Measurements from ENCODE around the gene SYT11. TPM values are rescaled to one million over a fixed set of nuclear protein-coding genes. Genes with fewer than 3 reads are reported as not detected.

SYT11 gene
- total and polyA plus RNA-seq, 2 of the 8 experiments (the other 6 are each of a cell fraction or from before 2014, with no cell fraction given), result 7.2 to 9.6 TPM

DNA sequence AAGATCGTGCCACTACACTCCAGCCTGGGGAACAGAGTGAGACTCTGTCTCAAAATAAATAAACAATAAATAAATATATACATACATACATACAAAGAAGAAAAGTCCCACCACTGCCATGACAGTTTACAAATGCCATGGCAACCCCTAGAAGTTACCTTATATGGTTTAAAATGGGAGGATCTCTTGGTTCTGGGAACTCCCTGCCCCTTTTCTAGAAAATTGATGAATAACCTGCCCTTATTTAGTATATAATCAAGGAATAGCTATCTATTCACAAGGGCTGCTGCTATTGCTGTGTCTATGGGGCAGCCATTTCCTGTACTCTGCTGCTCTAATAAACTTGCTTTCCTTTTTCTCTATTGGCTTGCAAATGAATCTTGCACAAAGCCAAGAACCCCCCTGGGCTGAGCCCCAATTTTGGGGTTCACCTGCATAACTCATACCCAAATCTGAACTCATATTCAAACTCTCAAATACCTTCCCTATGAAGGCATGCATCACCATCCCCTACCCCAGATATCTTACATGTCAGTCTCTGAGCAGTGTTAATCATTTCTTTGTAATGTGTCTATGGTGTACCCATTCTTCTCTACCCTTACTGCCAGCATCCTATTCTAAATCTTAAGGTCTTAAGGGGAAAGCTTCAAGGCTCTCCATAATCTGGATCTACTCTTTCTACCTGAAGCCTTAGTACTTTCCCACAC is 11.4 kb upstream of the SYT11 start:
- Histone ChIP-seq H3K14ac (ENCODE audit: insufficient read length) (no peak overlapping the region), H3K36me3 (ENCODE audit: control insufficient read depth in 2 of 4, insufficient read depth in 4 of 4, low read length in 3 of 4) (peaks cover under 1 to 42% (median 21%) of the 10 kb centered on the region in 4 experiments; a peak in 7 of 8 replicates), H3K79me2 (ENCODE audit: control insufficient read depth in 1 of 2, insufficient read depth in 2 of 2, low read length in 2 of 2) (peaks cover 8 to 87% of the 10 kb centered on the region in 2 experiments), H2BK20ac (ENCODE audit: low read length) (no peak overlapping the region), H2AFZ (ENCODE audit: low read length) (no peak overlapping the region), H2BK12ac (ENCODE audit: low read depth, low read length) (no peak overlapping the region), H3K4me1 (replicated peaks in 1 of 4; ENCODE audit: control insufficient read depth in 3 of 4, insufficient read depth in 4 of 4, low read length in 3 of 4) (no peaks in the 10 kb centered on the region), H2BK120ac (replicated peaks; ENCODE audit: low read depth, low read length) (no peak overlapping the region), H3K56ac (replicated peaks; ENCODE audit: insufficient read length, low read depth, low read length) (no peak overlapping the region), H4K5ac (ENCODE audit: insufficient read length, low read depth, low read length) (no peak overlapping the region), H2BK15ac (ENCODE audit: low read length) (no peak overlapping the region), H3K23ac (ENCODE audit: insufficient read length) (no peak overlapping the region), H3K9me3 (ENCODE audit: insufficient read depth in 2 of 2, low read depth in 1 of 2, low read length in 1 of 2) (no peaks in the 10 kb centered on the region), H3K79me1 (ENCODE audit: low read depth, low read length) (peaks cover 4% of the 10 kb centered on the region; the same call in 1 of the 2 replicates), H3K27me3 (replicated peaks in 1 of 4; ENCODE audit: control insufficient read depth in 3 of 4, extremely low read depth in 1 of 4, insufficient read depth in 3 of 4, low read length in 3 of 4) (no peaks in the 10 kb centered on the region), H2BK5ac (ENCODE audit: low read depth, low read length) (no peak overlapping the region), H3K4me2 (ENCODE audit: insufficient read depth in 1 of 2, low read depth in 2 of 2, low read length in 2 of 2) (no peak overlapping the region), H4K20me1 (replicated peaks in 1 of 2; ENCODE audit: control insufficient read depth in 1 of 2, insufficient read depth in 2 of 2, low read length in 2 of 2) (peaks cover 0 to 12% of the 10 kb centered on the region in 2 experiments), H4K8ac (ENCODE audit: extremely low read depth, insufficient read depth, low read length) (no peak overlapping the region), H3K4ac (replicated peaks; ENCODE audit: insufficient read length, low read depth, low read length) (no peak overlapping the region), H3K4me3 (ENCODE audit: extremely low read depth in 1 of 4, insufficient read depth in 2 of 4, low read depth in 3 of 4, low read length in 4 of 4) (no peak overlapping the region), H3K23me2 (ENCODE audit: low read depth, low read length) (no peaks in the 10 kb centered on the region), H2AK5ac (ENCODE audit: low read depth, low read length) (no peak overlapping the region), H3K18ac (ENCODE audit: extremely low read depth, low read length) (no peak overlapping the region), H4K91ac (replicated peaks; ENCODE audit: insufficient read length, low read length) (no peak overlapping the region), H3K27ac (ENCODE audit: low read depth, low read length) (no peak overlapping the region), H3K9ac (replicated peaks in 1 of 4; ENCODE audit: extremely low read depth in 1 of 4, low read depth in 3 of 4, low read length in 3 of 4) (no peak overlapping the region)
- DNase-seq (ENCODE audit: low read depth in 1 of 2, low spot score in 2 of 2) (no peak), FAIRE-seq (no peak)
- ChIA-PET POLR2A (ENCODE audit: partially characterized antibody) (interaction anchor here (0.7 to 1.3 kb wide), 5 partner anchors 9 to 349 kb away, joined by 3 to 5 read pairs (median 3); partner anchors contain the start of gene GON4L), CTCF (ENCODE audit: partially characterized antibody) (no interaction called here)
- no peak for TF ChIP-seq KDM4A (IDR thresholded peaks at IDR 0.05; ENCODE audit: low read depth, low read length, severe bottlenecking)
- no peak for TF ChIP-seq BACH1 (IDR thresholded peaks at IDR 0.05; ENCODE audit: low read length)
- no peak for TF ChIP-seq TAF7 (optimal IDR thresholded peaks at IDR 0.05; ENCODE audit: borderline replicate concordance, low read depth, low read length)
- no peak for TF ChIP-seq PHF8 (conservative IDR thresholded peaks at IDR 0.05; ENCODE audit: low read depth, low read length)
- TF ChIP-seq SIX5 (IDR thresholded peaks at IDR 0.05; ENCODE audit: low read depth, low read length), result no peak
- 100% methylated on average over 1 of the region's 1 CpG; no CpG with 5 or more reads in 1 of the 2 experiments for WGBS, 2 experiments (ENCODE audit: extremely low coverage in 1 of 2, insufficient coverage in 1 of 2, insufficient read length in 1 of 2, insufficient replicate concordance in 2 of 2, low coverage in 1 of 2, low lambda C conversion rate in 2 of 2, missing lambda C conversion rate in 1 of 2)
